HEK293 (cell line): Measurements from ENCODE around the gene C1orf52.

Experiments used
- CTCF ChIA-PET: fragments of 350-600 bp; formaldehyde crosslinking; extraction: SDS; loops from one replicate; lab custom pipeline; 2021; ENCODE audit warnings: antibody characterized with exemption; lab: Yijun Ruan, JAX
- POLR2A ChIA-PET: fragments of 300-600 bp; formaldehyde crosslinking; extraction: SDS; loops from one replicate; lab custom pipeline; 2020; ENCODE audit warnings: antibody characterized with exemption, inconsistent platforms; lab: Yijun Ruan, JAX
- H3K27ac ChIP-seq: fragments of 200-500 bp; sonication (Bioruptor generic); 2 replicates; pipeline ENCODE4 v1.5.1; 2014; ENCODE audit warnings: low read depth, low read length, control low read depth, inconsistent platforms; ENCODE audit errors: extremely low read depth
- H3K36me3 ChIP-seq, 2 experiments: fragments of 200-500 bp in 1 of 2; sonication (Bioruptor generic) in 1 of 2; 1 replicate in 1 of 2; 2 replicates in 1 of 2; pipeline ENCODE4 v1.5.1; 2014 to 2017; ENCODE audit warnings: inconsistent platforms in 2 of 2, low read length in 2 of 2; ENCODE audit not compliant: control insufficient read depth in 2 of 2, insufficient read depth in 1 of 2
- H3K4me1 ChIP-seq: fragments of 200-500 bp; sonication (Bioruptor generic); 2 replicates; pipeline ENCODE4 v1.5.1; 2014; ENCODE audit warnings: mild to moderate bottlenecking, low read length, inconsistent platforms; ENCODE audit not compliant: control insufficient read depth, insufficient read depth
- H3K4me3 ChIP-seq: 2 replicates; pipeline ENCODE4 v1.5.1; 2011; ENCODE audit warnings: low read depth, mild to moderate bottlenecking, control low read depth, low read length, moderate library complexity
- H3K9me3 ChIP-seq: fragments of 200-500 bp; sonication (Bioruptor generic); 2 replicates; pipeline ENCODE4 v1.5.1; 2014; ENCODE audit warnings: low read depth, low read length, inconsistent platforms; ENCODE audit not compliant: control insufficient read depth, insufficient read depth
- BCL11B ChIP-seq: fragments of 450-650 bp; formaldehyde crosslinking; IDR thresholded peaks from 2 replicates; pipeline ENCODE4 v1.5.1; 2016; ENCODE audit warnings: low read depth, missing biosample characterization, missing genetic modification characterization
- BCL6B ChIP-seq: fragments of 450-650 bp; formaldehyde crosslinking; IDR thresholded peaks from 2 replicates; pipeline ENCODE4 v1.5.1; 2017; ENCODE audit warnings: missing biosample characterization, missing genetic modification characterization
- GLIS1 ChIP-seq: fragments of 450-650 bp; formaldehyde crosslinking; IDR thresholded peaks from 2 replicates; pipeline ENCODE4 v1.5.1; 2016; ENCODE audit warnings: missing biosample characterization, missing genetic modification characterization
- GLIS2 ChIP-seq: fragments of 450-650 bp; formaldehyde crosslinking; IDR thresholded peaks from 2 replicates; pipeline ENCODE4 v1.5.1; 2016; ENCODE audit warnings: missing biosample characterization, missing genetic modification characterization
- IKZF3 ChIP-seq: fragments of 450-650 bp; IDR thresholded peaks from 2 replicates; pipeline ENCODE4 v1.5.0; 2018; ENCODE audit warnings: missing biosample characterization, mild to moderate bottlenecking, missing genetic modification characterization, moderate library complexity
- MYNN ChIP-seq: fragments of 450-650 bp; formaldehyde crosslinking; IDR thresholded peaks from 2 replicates; pipeline ENCODE4 v1.5.1; 2016; ENCODE audit warnings: missing biosample characterization, missing genetic modification characterization, borderline replicate concordance
- MZF1 ChIP-seq: fragments of 450-650 bp; formaldehyde crosslinking; IDR thresholded peaks from 2 replicates; pipeline ENCODE4 v1.5.1; 2017; ENCODE audit warnings: missing biosample characterization, missing genetic modification characterization, borderline replicate concordance
- REPIN1 ChIP-seq: fragments of 450-650 bp; formaldehyde crosslinking; IDR thresholded peaks from 2 replicates; pipeline ENCODE4 v1.5.1; 2017; ENCODE audit warnings: missing biosample characterization, missing genetic modification characterization, low read depth
- SP7 ChIP-seq: fragments of 450-650 bp; formaldehyde crosslinking; IDR thresholded peaks from 2 replicates; pipeline ENCODE4 v1.5.1; 2016; ENCODE audit warnings: missing biosample characterization, missing genetic modification characterization
- TCF7L2 ChIP-seq: IDR thresholded peaks from 2 replicates; pipeline ENCODE4 v1.6.1; 2011; ENCODE audit warnings: low read depth, mild to moderate bottlenecking, inconsistent platforms, low read length, moderate library complexity, borderline replicate concordance
- YY2 ChIP-seq: fragments of 450-650 bp; formaldehyde crosslinking; IDR thresholded peaks from 2 replicates; pipeline ENCODE4 v1.5.1; 2016; ENCODE audit warnings: missing biosample characterization, missing genetic modification characterization
- ZBTB7A ChIP-seq: fragments of 450-650 bp; formaldehyde crosslinking; IDR thresholded peaks from 2 replicates; pipeline ENCODE4 v1.5.1; 2016; ENCODE audit warnings: low read depth, missing biosample characterization, missing genetic modification characterization
- ZNF121 ChIP-seq: fragments of 450-650 bp; formaldehyde crosslinking; IDR thresholded peaks from 2 replicates; pipeline ENCODE4 v1.5.1; 2016; ENCODE audit warnings: missing biosample characterization, missing genetic modification characterization
- ZNF18 ChIP-seq: fragments of 450-650 bp; formaldehyde crosslinking; IDR thresholded peaks from 2 replicates; pipeline ENCODE4 v1.5.1; 2016; ENCODE audit warnings: missing biosample characterization, missing genetic modification characterization
- ZNF214 ChIP-seq: fragments of 450-650 bp; formaldehyde crosslinking; IDR thresholded peaks from 2 replicates; pipeline ENCODE4 v1.5.1; 2017; ENCODE audit warnings: missing biosample characterization, mild to moderate bottlenecking, missing genetic modification characterization, borderline replicate concordance
- ZNF223 ChIP-seq: fragments of 450-650 bp; formaldehyde crosslinking; IDR thresholded peaks from 2 replicates; pipeline ENCODE4 v1.5.1; 2016; ENCODE audit warnings: missing biosample characterization, missing genetic modification characterization
- ZNF24 ChIP-seq: fragments of 450-650 bp; formaldehyde crosslinking; IDR thresholded peaks from 2 replicates; pipeline ENCODE4 v1.5.1; 2016; ENCODE audit warnings: missing biosample characterization, missing genetic modification characterization
- ZNF248 ChIP-seq: fragments of 450-650 bp; formaldehyde crosslinking; IDR thresholded peaks from 2 replicates; pipeline ENCODE4 v1.5.1; 2017; ENCODE audit warnings: missing biosample characterization, missing genetic modification characterization
- ZNF362 ChIP-seq: fragments of 450-650 bp; formaldehyde crosslinking; IDR thresholded peaks from 2 replicates; pipeline ENCODE4 v1.5.1; 2016; ENCODE audit warnings: missing biosample characterization, missing genetic modification characterization
- ZNF391 ChIP-seq: fragments of 450-650 bp; formaldehyde crosslinking; IDR thresholded peaks from 2 replicates; pipeline ENCODE4 v1.5.1; 2016; ENCODE audit warnings: low read depth, missing biosample characterization, missing genetic modification characterization, borderline replicate concordance
- ZNF501 ChIP-seq: fragments of 450-650 bp; formaldehyde crosslinking; IDR thresholded peaks from 2 replicates; pipeline ENCODE4 v1.5.1; 2016; ENCODE audit warnings: missing biosample characterization, missing genetic modification characterization
- ZNF529 ChIP-seq: fragments of 450-650 bp; formaldehyde crosslinking; IDR thresholded peaks from 2 replicates; pipeline ENCODE4 v1.5.1; 2017; ENCODE audit warnings: missing genetic modification characterization, missing biosample characterization; ENCODE audit not compliant: insufficient replicate concordance
- ZNF610 ChIP-seq: fragments of 450-650 bp; formaldehyde crosslinking; IDR thresholded peaks from 2 replicates; pipeline ENCODE4 v1.5.1; 2016; ENCODE audit warnings: missing biosample characterization, missing genetic modification characterization, borderline replicate concordance
- ZNF654 ChIP-seq: fragments of 450-650 bp; formaldehyde crosslinking; IDR thresholded peaks from 2 replicates; pipeline ENCODE4 v1.5.1; 2016; ENCODE audit warnings: low read depth, missing biosample characterization, missing genetic modification characterization
- ZNF670 ChIP-seq: fragments of 450-650 bp; formaldehyde crosslinking; IDR thresholded peaks from 2 replicates; pipeline ENCODE4 v1.5.1; 2016; ENCODE audit warnings: missing biosample characterization, missing genetic modification characterization, low read depth
- ZNF701 ChIP-seq: fragments of 450-650 bp; formaldehyde crosslinking; IDR thresholded peaks from 2 replicates; pipeline ENCODE4 v1.5.1; 2016; ENCODE audit warnings: missing biosample characterization, missing genetic modification characterization
- ZNF777 ChIP-seq: fragments of 450-650 bp; formaldehyde crosslinking; IDR thresholded peaks from 2 replicates; pipeline ENCODE4 v1.5.1; 2017; ENCODE audit warnings: missing biosample characterization, missing genetic modification characterization, borderline replicate concordance
- ZSCAN18 ChIP-seq: fragments of 450-650 bp; formaldehyde crosslinking; IDR thresholded peaks from 2 replicates; pipeline ENCODE4 v1.5.1; 2016; ENCODE audit warnings: missing biosample characterization, missing genetic modification characterization

Gene C1orf52

GRCh38 chr1:85237613-85238012 lies 21.8 kb downstream of the C1orf52 start (continued):
- TF ChIP-seq ZNF391 (no peak), ZSCAN18 (tag by site-specific recombination) (no peak), ZNF214 (tag by site-specific recombination) (no peak), BCL6B (tag by site-specific recombination) (no peak)

- Histone ChIP-seq H3K4me3 (no peak overlapping the region), H3K9me3 (no peaks in the 10 kb centered on the region), H3K27ac (no peak overlapping the region), H3K36me3 (no peaks in the 10 kb centered on the region), H3K4me1 (peaks cover 4% of the 10 kb centered on the region)
- POLR2A ChIA-PET = no interaction called here
- TF ChIP-seq ZNF777 (tag by site-specific recombination) = no peak
- no peak for TF ChIP-seq ZNF248 (tag by site-specific recombination)
- no peak for TF ChIP-seq ZNF24 (tag by site-specific recombination)
- no peak for TF ChIP-seq ZNF701 (tag by site-specific recombination)
- no peak for TF ChIP-seq IKZF3
- TF ChIP-seq MYNN (tag by site-specific recombination) = no peak
- no peak for TF ChIP-seq ZNF670 (tag by site-specific recombination)
- CTCF ChIA-PET = interaction anchor here (0.6 to 4.6 kb wide), 10 partner anchors 10 to 286 kb away, joined by 3 to 18 read pairs (median 4); no protein-coding TSS in a partner anchor
Observed at GRCh38 chr1:85230305-85230977, 29.0 kb downstream of the C1orf52 start.

- no peaks in the 10 kb centered on the region for H3K36me3 ChIP-seq
- no peak overlapping the region for H3K27ac ChIP-seq
- no peak overlapping the region for H3K4me3 ChIP-seq
- no peaks in the 10 kb centered on the region for H3K9me3 ChIP-seq
- CTCF ChIA-PET = interaction anchor here (0.7 to 4.6 kb wide), 6 partner anchors 14 to 285 kb away, joined by 3 to 18 read pairs (median 6); no protein-coding TSS in a partner anchor
- peaks cover 8% of the 10 kb centered on the region for H3K4me1 ChIP-seq
- POLR2A ChIA-PET = no interaction called here
- TF ChIP-seq ZNF501 (tag by site-specific recombination) (0 out of 2 replicates have a peak, but pooled peaks have one; percentile 20), ZNF223 (tag by site-specific recombination) (no peak), ZNF670 (tag by site-specific recombination) (no peak), ZNF18 (tag by site-specific recombination) (peak; percentile 94), ZBTB7A (tag by site-specific recombination) (no peak), TCF7L2 (no peak), MZF1 (tag by site-specific recombination) (peak; percentile 51; the same call in 1 of the 2 replicates), ZNF529 (no peak), ZNF391 (no peak), YY2 (no peak), ZNF362 (tag by site-specific recombination) (peak; percentile 86; the same call in 1 of the 2 replicates), ZNF654 (no peak), GLIS1 (tag by site-specific recombination) (peak; percentile 54; the same call in 1 of the 2 replicates), ZNF610 (peak; percentile 100), GLIS2 (no peak), ZNF121 (no peak), SP7 (tag by site-specific recombination) (0 out of 2 replicates have a peak, but pooled peaks have one; percentile 11), BCL11B (no peak), REPIN1 (tag by site-specific recombination) (no peak)
Observed at GRCh38 chr1:85229574-85230097, 29.8 kb downstream of the C1orf52 start.
